ENCODE measurements around the gene LITAF.

LITAF gene

GRCh38 chr16:11550791-11551498, 35.8 kb downstream of the LITAF start:
- no peak for ATAC-seq

GRCh38 chr16:11547118-11547916, 39.4 kb downstream of the LITAF start:
- no peak for ATAC-seq

GRCh38 chr16:11546608-11547061, 40.1 kb downstream of the LITAF start:
- no peak for ATAC-seq

GRCh38 chr16:11543661-11544393, 42.9 kb downstream of the LITAF start:
- no peak for ATAC-seq

GRCh38 chr16:11542069-11542744, 44.5 kb downstream of the LITAF start:
- ATAC-seq = no peak

- ATAC-seq = no peak
Observed at GRCh38 chr16:11539641-11540050, 47.1 kb downstream of the LITAF start.

- no peak for ATAC-seq
Observed at GRCh38 chr16:11538880-11539279, 47.8 kb downstream of the LITAF start.

- ATAC-seq = no peak
Observed at GRCh38 chr16:11536104-11536866, 50.4 kb downstream of the LITAF start.

GRCh38 chr16:11535494-11535893, 51.2 kb downstream of the LITAF start:
- no peak for ATAC-seq

GRCh38 chr16:11534262-11534661, 52.5 kb downstream of the LITAF start:
- ATAC-seq = no peak

GRCh38 chr16:11533588-11533987, 53.1 kb downstream of the LITAF start:
- ATAC-seq = no peak

- ATAC-seq = no peak
Observed at GRCh38 chr16:11530171-11530940, 56.4 kb downstream of the LITAF start.

- ATAC-seq = no peak
Observed at GRCh38 chr16:11529285-11529684, 57.4 kb downstream of the LITAF start.

GRCh38 chr16:11528053-11528452, 58.7 kb downstream of the LITAF start:
- ATAC-seq = no peak

GRCh38 chr16:11526655-11527350, 59.9 kb downstream of the LITAF start:
- ATAC-seq = no peak

- ATAC-seq = no peak
Observed at GRCh38 chr16:11524098-11524760, 62.5 kb downstream of the LITAF start.

- ATAC-seq = no peak
Observed at GRCh38 chr16:11521055-11521454, 65.7 kb downstream of the LITAF start.

GRCh38 chr16:11520442-11520841, 66.3 kb downstream of the LITAF start:
- ATAC-seq = no peak

- ATAC-seq = no peak
Observed at GRCh38 chr16:11517961-11518360, 68.8 kb downstream of the LITAF start.

Data from activated CD4-positive, CD25-positive, alpha-beta regulatory T cell treated with anti-CD3 and anti-CD28 coated beads, Interleukin-2, amount 50 U/mL, for 24 hours (primary cell).